ENCODE results near the gene TBC1D5. TPM values are rescaled to one million over a fixed set of nuclear protein-coding genes. Genes with fewer than 3 reads are reported as not detected.

TBC1D5 gene
- polyA plus RNA-seq, 2 of the 4 experiments (the other 2 are of a cell fraction), result 36.7 to 72.2 TPM

DNA sequence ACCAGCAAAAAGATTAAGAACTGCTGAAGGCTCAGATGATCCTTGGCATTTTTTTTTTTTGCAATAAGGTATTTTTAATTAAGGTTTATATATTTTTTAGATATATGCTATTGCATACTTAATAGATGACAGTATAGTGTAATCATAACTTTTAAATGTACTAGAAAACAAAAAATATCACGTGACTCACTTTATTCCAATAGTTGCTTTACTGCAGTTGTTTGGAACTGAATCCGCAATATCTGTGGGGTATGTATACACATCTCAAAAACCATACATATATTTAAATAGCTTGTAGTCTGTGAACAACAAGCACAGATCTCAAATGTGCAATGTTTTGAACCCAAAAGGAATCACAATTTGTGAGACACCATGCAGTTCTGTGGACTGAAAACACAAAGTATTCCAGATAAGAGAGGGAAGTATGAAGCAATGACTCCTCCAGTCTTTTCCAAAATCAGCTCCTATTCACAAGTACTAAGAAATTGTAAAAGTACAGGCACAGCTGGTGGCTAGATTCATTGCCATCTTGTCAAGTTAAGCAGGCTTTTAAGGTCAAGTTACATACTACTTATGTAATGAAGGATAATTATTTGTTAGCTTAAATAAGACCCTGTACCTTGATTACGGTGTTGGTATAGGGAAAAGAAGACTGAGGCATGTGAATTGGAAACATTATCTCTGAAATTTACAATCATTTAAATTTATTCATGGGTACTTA, 331.1 kb downstream of the TBC1D5 start (continued):
- TF ChIP-seq HMGXB4 (CRISPR knock-in tag; IDR thresholded peaks at IDR 0.05; ENCODE audit: borderline replicate concordance), result no peak
- no peak for TF ChIP-seq ZNF302 (CRISPR knock-in tag; IDR thresholded peaks at IDR 0.05)
- no peak for TF ChIP-seq MYC (IDR thresholded peaks at IDR 0.05; ENCODE audit: borderline replicate concordance, low read length)
- no peak for TF ChIP-seq KDM1A (IDR thresholded peaks at IDR 0.05; ENCODE audit: low read depth)
- TF ChIP-seq, protein P1, sequence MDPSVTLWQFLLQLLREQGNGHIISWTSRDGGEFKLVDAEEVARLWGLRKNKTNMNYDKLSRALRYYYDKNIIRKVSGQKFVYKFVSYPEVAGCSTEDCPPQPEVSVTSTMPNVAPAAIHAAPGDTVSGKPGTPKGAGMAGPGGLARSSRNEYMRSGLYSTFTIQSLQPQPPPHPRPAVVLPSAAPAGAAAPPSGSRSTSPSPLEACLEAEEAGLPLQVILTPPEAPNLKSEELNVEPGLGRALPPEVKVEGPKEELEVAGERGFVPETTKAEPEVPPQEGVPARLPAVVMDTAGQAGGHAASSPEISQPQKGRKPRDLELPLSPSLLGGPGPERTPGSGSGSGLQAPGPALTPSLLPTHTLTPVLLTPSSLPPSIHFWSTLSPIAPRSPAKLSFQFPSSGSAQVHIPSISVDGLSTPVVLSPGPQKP (IDR thresholded peaks at IDR 0.05; ENCODE audit: low read depth, low read length), result no peak

DNA sequence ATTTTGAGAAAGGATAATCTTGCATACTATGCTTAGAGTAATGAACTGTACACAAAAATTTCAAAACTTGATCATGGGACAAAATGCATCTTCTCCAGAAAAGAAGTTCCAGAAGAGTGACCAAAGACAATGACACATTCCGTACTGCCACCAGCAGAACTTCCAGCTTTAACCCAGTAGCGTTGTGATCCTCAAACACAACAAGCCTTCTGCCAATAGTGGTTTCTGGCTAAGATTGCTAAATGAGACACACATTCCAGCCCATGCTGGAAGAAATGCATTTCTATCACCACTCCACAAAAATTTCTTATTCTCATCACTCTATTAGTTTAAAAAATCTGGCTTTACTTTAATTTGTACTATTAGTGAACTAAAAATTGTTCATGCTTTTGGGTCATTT, 334.9 kb downstream of the TBC1D5 start:
- TF ChIP-seq, protein P2, sequence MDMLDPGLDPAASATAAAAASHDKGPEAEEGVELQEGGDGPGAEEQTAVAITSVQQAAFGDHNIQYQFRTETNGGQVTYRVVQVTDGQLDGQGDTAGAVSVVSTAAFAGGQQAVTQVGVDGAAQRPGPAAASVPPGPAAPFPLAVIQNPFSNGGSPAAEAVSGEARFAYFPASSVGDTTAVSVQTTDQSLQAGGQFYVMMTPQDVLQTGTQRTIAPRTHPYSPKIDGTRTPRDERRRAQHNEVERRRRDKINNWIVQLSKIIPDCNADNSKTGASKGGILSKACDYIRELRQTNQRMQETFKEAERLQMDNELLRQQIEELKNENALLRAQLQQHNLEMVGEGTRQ (IDR thresholded peaks at IDR 0.05), result no peak
- TF ChIP-seq RARB (CRISPR knock-in tag; IDR thresholded peaks at IDR 0.05) (no peak), RNF2 (IDR thresholded peaks at IDR 0.05; ENCODE audit: borderline replicate concordance, low read depth) (no peak), NR3C1 (IDR thresholded peaks at IDR 0.05) (no peak), FOSL2 (IDR thresholded peaks at IDR 0.05) (no peak), FOSL2 (CRISPR knock-in tag; IDR thresholded peaks at IDR 0.05) (no peak), ZNF302 (CRISPR knock-in tag; IDR thresholded peaks at IDR 0.05) (no peak), NPAS2 (CRISPR knock-in tag; IDR thresholded peaks at IDR 0.05; ENCODE audit: borderline replicate concordance) (no peak), EP300 (IDR thresholded peaks at IDR 0.05) (no peak), TFCP2L1 (CRISPR knock-in tag; IDR thresholded peaks at IDR 0.05) (no peak), HDAC2 (IDR thresholded peaks at IDR 0.05) (no peak), HOXB5 (CRISPR knock-in tag; IDR thresholded peaks at IDR 0.05) (no peak), HMGXB4 (CRISPR knock-in tag; IDR thresholded peaks at IDR 0.05; ENCODE audit: borderline replicate concordance) (no peak), HOXB13 (CRISPR knock-in tag; IDR thresholded peaks at IDR 0.05; ENCODE audit: low read depth) (no peak), GATA3 (IDR thresholded peaks at IDR 0.05; ENCODE audit: borderline replicate concordance) (no peak), KDM5A (IDR thresholded peaks at IDR 0.05) (no peak), SMC3 (IDR thresholded peaks at IDR 0.05) (no peak), PHF8 (IDR thresholded peaks at IDR 0.05; ENCODE audit: borderline replicate concordance, low read depth) (no peak)
- TF ChIP-seq, protein P3, sequence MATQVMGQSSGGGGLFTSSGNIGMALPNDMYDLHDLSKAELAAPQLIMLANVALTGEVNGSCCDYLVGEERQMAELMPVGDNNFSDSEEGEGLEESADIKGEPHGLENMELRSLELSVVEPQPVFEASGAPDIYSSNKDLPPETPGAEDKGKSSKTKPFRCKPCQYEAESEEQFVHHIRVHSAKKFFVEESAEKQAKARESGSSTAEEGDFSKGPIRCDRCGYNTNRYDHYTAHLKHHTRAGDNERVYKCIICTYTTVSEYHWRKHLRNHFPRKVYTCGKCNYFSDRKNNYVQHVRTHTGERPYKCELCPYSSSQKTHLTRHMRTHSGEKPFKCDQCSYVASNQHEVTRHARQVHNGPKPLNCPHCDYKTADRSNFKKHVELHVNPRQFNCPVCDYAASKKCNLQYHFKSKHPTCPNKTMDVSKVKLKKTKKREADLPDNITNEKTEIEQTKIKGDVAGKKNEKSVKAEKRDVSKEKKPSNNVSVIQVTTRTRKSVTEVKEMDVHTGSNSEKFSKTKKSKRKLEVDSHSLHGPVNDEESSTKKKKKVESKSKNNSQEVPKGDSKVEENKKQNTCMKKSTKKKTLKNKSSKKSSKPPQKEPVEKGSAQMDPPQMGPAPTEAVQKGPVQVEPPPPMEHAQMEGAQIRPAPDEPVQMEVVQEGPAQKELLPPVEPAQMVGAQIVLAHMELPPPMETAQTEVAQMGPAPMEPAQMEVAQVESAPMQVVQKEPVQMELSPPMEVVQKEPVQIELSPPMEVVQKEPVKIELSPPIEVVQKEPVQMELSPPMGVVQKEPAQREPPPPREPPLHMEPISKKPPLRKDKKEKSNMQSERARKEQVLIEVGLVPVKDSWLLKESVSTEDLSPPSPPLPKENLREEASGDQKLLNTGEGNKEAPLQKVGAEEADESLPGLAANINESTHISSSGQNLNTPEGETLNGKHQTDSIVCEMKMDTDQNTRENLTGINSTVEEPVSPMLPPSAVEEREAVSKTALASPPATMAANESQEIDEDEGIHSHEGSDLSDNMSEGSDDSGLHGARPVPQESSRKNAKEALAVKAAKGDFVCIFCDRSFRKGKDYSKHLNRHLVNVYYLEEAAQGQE (IDR thresholded peaks at IDR 0.05), result no peak
- TF ChIP-seq, protein P4, sequence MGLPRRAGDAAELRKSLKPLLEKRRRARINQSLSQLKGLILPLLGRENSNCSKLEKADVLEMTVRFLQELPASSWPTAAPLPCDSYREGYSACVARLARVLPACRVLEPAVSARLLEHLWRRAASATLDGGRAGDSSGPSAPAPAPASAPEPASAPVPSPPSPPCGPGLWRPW (IDR thresholded peaks at IDR 0.05), result no peak
- TF ChIP-seq, protein P5, sequence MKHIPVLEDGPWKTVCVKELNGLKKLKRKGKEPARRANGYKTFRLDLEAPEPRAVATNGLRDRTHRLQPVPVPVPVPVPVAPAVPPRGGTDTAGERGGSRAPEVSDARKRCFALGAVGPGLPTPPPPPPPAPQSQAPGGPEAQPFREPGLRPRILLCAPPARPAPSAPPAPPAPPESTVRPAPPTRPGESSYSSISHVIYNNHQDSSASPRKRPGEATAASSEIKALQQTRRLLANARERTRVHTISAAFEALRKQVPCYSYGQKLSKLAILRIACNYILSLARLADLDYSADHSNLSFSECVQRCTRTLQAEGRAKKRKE (CRISPR knock-in tag; IDR thresholded peaks at IDR 0.05; ENCODE audit: low read depth), result no peak
- Histone ChIP-seq H3K4me1 (no peaks in the 10 kb centered on the region), H3K4me2 (no peak overlapping the region), H3K9me3 (no peaks in the 10 kb centered on the region), H3K27ac (no peak overlapping the region), H3K4me3 (no peak overlapping the region)
- FAIRE-seq, result no peak
- DNase-seq (ENCODE audit: low read depth in 1 of 2, low spot score in 1 of 2), result no peak
- ChIA-PET CTCF (interaction anchor here (0.6 to 1.2 kb wide), 2 partner anchors 8 to 1070 kb away, joined by 3 read pairs; no protein-coding TSS in a partner anchor), POLR2A (no interaction called here)
- no peak for ATAC-seq
- WGBS (ENCODE audit: missing lambda C conversion rate), result 87% methylated on average over 2 of the region's 2 CpGs

Measured in A549 (cell line).